H1 (cell line): ENCODE measurements around the gene TPSG1.
"Not testable (repeated sequence)": the region's sequence is repeated elsewhere in the genome, so short reads cannot be mapped to it uniquely, and the experiment has no call there.

Source experiments
- CTCF ChIP-seq, 3 experiments: IDR thresholded peaks; 1 replicate in 2 of 3; 2 replicates in 1 of 3; pipeline versions ENCODE4 v1.5.1 to v1.6.1; 2011; ENCODE audit warnings: low read length in 3 of 3, mild to moderate bottlenecking in 3 of 3, inconsistent platforms in 2 of 3, low read depth in 1 of 3, moderate library complexity in 1 of 3; ENCODE audit not compliant: insufficient read depth in 1 of 3; ENCODE audit errors: control extremely low read depth in 1 of 3
- KDM5A ChIP-seq: fragments of 200-600 bp; IDR thresholded peaks from 2 replicates; pipeline ENCODE4 v1.7.1; 2012; ENCODE audit warnings: mild to moderate bottlenecking, low read length, inconsistent platforms, mixed read lengths
- POLR2A ChIP-seq, 2 experiments: IDR thresholded peaks; 1 replicate in 1 of 2; 2 replicates in 1 of 2; pipeline ENCODE4 v1.6.1; 2011; ENCODE audit warnings: low read depth in 2 of 2, low read length in 2 of 2, mild to moderate bottlenecking in 2 of 2; ENCODE audit errors: control extremely low read depth in 1 of 2
- TAF1 ChIP-seq: IDR thresholded peaks from 2 replicates; pipeline ENCODE4 v1.6.1; 2011; ENCODE audit warnings: mild to moderate bottlenecking, low read depth, low read length

- not testable (repeated sequence) for TF ChIP-seq CTCF (IDR thresholded peaks at IDR 0.05; ENCODE audit: control extremely low read depth in 1 of 3, insufficient read depth in 1 of 3, low read depth in 1 of 3, low read length in 3 of 3); POLR2A (IDR thresholded peaks at IDR 0.05; ENCODE audit: control extremely low read depth in 1 of 2, low read depth in 2 of 2, low read length in 2 of 2); KDM5A; TAF1
Observed at GRCh38 chr16:1231301-1231700, 6.2 kb upstream of the TPSG1 start.
